ENCODE measurements around the gene COX20.

GRCh38 chr1:244844155-244845121, 9.0 kb downstream of the COX20 start:
- TF ChIP-seq CTCF (conservative IDR thresholded peaks at IDR 0.05 in 1 of 2, IDR thresholded peaks at IDR 0.05 in 1 of 2; ENCODE audit: low read depth in 1 of 2, low read length in 2 of 2) (no peak), EZH2 (IDR thresholded peaks at IDR 0.05; ENCODE audit: low read length, missing control alignments) (no peak)

All from fibroblast of lung (primary cell).